ENCODE measurements around the gene ISG15.
A peak's percentile ranks its signal among the peaks of the same experiment; 100 is the strongest.

The ISG15 gene

GRCh38 chr1:966704-967300 lies 46.5 kb upstream of the ISG15 start:
- peak; percentile 44 for DNase-seq (ENCODE audit: low read depth)
- peak overlapping the region; percentile 74 for H3K4me3 ChIP-seq (ENCODE audit: low read depth, low read length)
- TF ChIP-seq CTCF (conservative IDR thresholded peaks at IDR 0.05; ENCODE audit: low read depth, low read length): no peak

DNA sequence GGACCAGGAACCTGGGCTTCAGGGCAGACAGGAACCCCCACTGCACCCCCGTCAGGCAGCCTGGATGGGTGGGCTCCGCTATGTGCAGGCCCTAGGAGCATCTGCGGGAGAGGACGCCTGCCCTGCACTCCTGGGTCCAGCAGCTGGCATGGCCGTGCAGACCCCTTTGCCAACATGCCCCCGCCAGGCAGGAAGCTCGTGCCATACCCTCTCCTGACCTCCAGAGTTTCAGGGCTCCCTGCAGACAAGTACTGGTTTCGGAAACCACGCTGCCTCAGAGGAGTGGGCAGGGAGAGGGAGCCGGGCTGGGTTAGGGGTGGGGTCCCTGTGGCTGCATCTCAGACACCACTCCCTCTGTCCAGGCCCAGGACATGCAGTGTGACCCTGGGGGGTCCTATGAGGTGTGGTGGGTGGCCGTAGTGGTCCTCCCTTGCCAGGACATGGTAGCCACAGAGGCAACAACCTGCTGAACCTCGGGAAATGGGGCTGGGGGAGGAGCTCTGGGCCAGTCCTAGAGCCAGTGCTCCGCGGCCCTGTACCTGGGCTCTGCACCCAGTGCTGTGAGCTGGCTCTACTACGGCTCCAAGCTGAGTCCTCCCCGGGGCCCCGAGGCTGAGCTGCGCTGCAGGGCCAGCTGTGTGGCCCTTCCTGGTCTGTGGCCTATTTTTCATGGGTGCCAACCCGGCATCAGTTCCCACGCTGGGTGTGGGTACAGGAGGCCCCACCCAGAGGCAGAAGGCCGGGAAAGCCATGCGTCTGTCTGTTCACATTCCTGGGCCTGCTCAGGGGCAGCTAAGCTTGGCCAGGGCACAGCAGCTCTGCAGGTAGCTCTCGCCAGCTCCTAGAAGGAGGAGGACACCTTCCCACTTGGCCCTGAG lies 45.6 kb upstream of the ISG15 start:
- no peak for DNase-seq (ENCODE audit: low read depth)
- no peak for TF ChIP-seq CTCF (conservative IDR thresholded peaks at IDR 0.05; ENCODE audit: low read depth, low read length)
- H3K4me3 ChIP-seq (ENCODE audit: low read depth, low read length): no peak overlapping the region

DNA sequence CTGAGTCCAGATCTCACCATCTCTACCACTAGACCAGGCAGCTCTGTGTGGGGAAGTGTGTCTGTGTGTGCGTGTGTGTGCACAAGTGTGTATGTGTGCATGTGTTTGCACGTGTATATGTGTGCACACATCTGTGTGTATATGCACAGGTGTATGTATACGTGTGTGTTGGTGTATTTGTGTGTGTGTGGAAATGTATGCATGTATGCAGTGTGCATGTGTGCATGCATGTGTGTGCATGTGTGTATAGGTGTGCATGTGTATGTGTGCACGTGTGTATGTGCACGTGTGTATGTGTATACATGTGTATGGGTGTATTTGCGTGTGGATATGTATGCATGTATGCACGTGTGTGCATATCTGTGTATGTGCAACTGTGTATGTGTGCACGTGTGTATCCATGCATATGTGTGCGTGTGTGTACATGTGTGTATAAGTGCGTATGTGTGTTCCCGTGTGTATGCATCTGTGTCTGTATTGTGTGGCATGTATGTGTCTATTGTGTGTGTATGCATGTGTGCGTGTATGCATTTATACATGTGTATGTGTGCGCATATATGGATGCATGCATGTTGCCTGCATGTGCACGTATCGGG lies 43.9 kb upstream of the ISG15 start:
- TF ChIP-seq CTCF (conservative IDR thresholded peaks at IDR 0.05; ENCODE audit: low read depth, low read length): no peak
- DNase-seq (ENCODE audit: low read depth): no peak
- no peak overlapping the region for H3K4me3 ChIP-seq (ENCODE audit: low read depth, low read length)

DNA sequence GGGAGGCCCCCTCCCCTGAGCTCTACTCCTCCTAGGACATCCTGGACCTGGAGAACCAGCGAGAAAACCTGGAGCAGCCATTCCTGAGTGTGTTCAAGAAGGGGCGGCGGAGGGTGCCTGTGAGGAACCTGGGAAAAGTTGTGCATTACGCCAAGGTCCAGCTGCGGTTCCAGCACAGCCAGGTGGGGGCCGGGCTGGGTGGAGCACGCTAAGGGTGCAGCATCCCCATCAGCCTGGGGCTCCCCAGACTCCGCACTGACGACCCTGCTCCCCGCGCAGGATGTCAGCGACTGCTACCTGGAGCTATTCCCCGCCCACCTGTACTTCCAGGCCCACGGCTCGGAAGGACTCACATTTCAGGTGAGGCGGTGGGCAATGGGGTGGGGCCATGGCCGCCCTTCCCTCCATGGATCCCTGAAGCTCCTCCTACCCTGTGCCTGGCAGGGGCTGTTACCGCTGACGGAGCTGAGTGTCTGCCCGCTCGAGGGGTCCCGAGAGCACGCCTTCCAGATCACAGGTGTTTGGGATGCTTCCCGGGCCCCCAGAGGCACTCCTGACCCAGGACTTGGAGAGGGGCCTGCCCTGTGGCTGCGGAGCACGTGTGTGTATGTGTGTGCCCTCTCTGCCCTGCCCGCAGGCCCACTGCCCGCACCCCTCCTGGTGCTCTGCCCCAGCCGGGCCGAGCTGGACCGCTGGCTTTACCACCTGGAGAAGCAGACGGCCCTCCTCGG lies 42.9 kb upstream of the ISG15 start:
- no peak for TF ChIP-seq CTCF (conservative IDR thresholded peaks at IDR 0.05; ENCODE audit: low read depth, low read length)
- DNase-seq (ENCODE audit: low read depth): no peak
- H3K4me3 ChIP-seq (ENCODE audit: low read depth, low read length): no peak overlapping the region

DNA sequence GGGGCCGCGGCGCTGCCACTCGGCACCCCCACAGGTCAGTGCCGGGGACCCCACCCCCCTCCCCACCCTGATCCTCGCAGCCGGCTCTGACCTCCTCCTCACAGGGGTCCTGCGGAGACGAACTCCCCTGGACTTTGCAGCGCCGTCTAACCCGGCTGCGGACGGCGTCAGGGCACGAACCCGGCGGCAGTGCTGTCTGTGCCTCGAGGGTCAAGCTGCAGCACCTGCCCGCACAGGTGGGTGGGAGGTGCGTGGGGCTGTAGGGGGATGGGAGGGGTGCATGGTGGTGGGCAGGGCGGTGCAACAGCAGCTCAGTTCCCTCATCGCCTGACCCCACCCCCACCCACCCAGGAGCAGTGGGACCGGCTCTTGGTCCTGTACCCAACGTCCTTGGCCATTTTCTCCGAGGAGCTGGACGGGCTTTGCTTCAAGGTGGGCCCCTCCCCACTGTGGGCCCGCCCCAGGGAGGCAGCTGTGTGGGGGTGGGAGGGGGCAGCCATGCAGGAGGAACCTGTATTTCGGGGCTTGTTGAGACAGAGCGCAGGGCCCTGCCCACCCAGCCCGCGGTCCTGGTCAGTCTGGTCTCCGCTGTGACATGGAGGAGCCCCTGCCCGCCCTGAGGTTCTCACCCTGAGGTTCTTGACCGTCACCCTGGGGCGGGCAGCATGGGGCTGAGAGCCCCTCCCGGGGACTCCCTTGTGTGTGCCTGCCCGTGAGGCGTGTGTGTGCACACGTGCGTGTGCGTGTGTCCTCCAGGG lies 42.1 kb upstream of the ISG15 start:
- TF ChIP-seq CTCF (conservative IDR thresholded peaks at IDR 0.05; ENCODE audit: low read depth, low read length): no peak
- H3K4me3 ChIP-seq (ENCODE audit: low read depth, low read length): no peak overlapping the region
- DNase-seq (ENCODE audit: low read depth): no peak

DNA sequence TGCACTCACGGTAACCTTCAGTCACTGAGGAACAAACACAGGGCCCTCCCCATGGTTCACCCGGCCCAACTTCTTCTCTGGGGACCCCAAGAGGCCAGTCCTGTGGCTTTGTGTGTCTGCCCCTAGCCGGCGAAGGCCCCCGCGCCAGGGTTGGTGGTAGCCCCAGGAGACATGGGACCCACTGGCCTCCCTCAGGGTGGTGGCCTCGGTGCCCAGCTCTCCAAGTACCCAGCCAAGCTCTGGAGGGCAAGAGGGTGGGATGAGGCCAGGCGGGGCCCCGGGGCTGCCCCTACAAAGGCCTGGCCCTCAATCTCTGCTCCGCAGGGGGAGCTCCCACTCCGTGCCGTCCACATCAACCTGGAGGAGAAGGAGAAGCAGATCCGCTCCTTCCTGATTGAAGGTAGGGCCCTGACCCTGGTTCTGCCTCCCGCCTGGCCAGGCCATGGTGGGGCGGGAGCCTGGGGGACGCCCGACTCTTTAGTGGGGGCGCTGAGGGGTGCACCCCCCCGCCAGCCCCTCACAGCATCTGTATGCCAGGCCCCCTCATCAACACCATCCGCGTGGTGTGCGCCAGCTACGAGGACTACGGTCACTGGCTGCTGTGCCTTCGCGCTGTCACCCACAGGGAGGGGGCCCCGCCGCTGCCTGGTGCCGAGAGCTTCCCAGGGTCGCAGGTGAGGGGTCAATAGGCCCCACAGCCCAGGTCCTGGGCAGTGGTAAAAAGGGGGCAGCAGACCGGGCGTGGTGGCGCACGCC lies 41.4 kb upstream of the ISG15 start:
- DNase-seq (ENCODE audit: low read depth): no peak
- H3K4me3 ChIP-seq (ENCODE audit: low read depth, low read length): no peak overlapping the region
- no peak for TF ChIP-seq CTCF (conservative IDR thresholded peaks at IDR 0.05; ENCODE audit: low read depth, low read length)

All from choroid plexus epithelial cell (primary cell).